AG08395 (cell line): Measurements from ENCODE around the gene PDZRN4.
"Not testable (repeated sequence)": the region's sequence is repeated elsewhere in the genome, so short reads cannot be mapped to it uniquely, and the experiment has no call there.

Experiments used
- DNase-seq: peaks from one replicate; pipeline ENCODE4 v3.0.0; 2012; ENCODE audit warnings: mixed read lengths, low spot score

Gene PDZRN4

DNA sequence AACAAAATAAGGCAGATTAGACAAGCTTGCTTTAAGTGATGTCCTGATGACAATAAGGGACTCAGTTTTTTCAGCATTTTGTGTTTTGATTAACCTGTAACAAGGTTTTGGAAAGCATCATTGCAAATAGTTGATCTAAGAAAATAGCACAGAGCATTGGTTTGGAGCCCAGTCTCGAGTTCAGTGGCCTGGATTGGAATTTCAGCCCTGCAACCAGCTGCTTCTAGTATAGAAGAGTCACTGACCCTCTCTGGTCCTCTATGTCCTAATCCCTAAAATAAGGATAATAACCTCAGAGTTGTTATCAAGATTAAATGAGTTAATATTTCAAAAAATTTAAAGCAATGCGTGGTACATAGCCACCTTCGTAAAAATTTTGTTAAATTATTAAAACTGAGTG, 25.5 kb downstream of the PDZRN4 start:
- no peak for DNase-seq

DNA sequence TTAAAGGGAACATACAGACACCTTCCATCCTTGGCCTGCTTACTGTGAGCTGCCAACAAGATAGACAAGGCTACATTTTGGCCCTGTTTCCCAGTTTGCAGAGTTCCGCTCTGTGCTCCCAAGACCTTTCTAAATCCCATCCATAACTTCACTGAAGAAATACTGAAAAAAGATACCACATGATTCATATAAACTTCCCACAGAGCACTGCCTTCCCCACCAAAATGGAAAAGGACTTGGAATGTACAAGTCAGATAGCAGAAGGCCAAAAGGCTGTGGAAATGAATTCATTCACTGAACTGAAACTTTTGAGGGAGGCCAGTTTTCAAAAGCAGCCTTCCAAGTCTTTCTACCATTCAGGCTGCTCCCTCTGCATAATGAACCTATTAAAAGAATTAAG, 29.6 kb downstream of the PDZRN4 start:
- DNase-seq, result no peak

- DNase-seq, result no peak
These were observed 32.8 kb downstream of the PDZRN4 start for GRCh38 chr12:41220931-41221330.

- DNase-seq, result no peak
These were observed 33.4 kb downstream of the PDZRN4 start for GRCh38 chr12:41221491-41221890.

DNA sequence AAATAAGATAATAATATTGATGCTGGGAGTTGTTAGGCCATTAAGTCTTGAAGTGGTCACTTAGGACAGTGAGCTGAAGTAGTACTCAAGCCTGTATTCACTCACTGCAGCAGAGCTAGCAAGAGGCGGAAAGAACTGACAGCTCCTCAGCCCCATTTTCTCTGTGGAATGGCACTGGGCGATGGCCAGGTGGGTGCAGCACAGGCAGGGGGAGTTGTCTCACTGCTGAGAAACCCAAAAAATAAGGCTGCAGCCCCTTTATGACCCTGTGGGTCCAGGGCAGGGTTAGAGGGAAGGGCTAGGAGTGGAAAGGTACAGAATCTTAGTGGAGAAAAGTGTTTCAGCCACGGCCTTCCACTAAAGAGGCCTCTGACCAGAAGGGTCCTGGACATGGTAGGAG, 35.5 kb downstream of the PDZRN4 start:
- no peak for DNase-seq

- no peak for DNase-seq
These were observed 35.9 kb downstream of the PDZRN4 start for GRCh38 chr12:41224066-41224465.

DNA sequence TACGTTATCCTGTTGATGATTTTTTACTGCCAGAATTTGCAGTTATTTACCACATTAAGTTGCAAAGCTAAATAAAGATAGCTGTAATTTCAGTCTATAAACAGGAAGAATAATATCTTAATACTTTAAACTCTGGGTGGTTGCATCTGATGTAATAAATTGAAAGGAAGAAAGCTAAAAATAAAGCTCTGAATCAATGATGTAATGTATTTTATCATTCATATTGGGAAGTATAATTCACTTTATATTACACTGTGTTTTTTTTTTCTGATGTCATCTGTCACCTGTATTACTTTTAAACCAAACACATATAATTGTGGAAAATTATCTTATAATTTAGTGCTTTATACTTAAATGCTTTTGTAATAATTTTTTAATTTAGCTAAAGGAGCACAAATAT, 37.1 kb downstream of the PDZRN4 start:
- DNase-seq, result no peak

GRCh38 chr12:41228066-41228820, 40.1 kb downstream of the PDZRN4 start:
- no peak for DNase-seq

- no peak for DNase-seq
These were observed 42.6 kb downstream of the PDZRN4 start for GRCh38 chr12:41230756-41231155.

DNA sequence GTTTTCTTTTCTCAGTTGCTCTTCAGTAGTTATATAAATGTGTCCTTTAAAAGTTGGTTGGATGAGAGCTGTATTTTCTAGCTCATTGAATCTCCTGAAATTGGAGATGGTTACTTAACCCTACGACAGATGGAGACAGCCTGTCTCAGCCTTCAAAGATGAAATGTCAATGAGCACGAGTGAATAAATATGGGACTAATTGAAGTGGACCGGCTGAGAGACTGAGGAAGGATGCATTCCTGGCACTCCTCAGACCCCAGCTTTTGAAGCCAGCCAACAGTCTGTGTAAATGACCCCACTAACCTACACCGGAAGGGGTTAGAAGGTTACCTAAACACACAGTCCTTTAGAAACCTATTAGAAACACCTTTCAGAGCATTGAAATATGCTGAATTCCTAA, 46.6 kb downstream of the PDZRN4 start:
- no peak for DNase-seq

DNA sequence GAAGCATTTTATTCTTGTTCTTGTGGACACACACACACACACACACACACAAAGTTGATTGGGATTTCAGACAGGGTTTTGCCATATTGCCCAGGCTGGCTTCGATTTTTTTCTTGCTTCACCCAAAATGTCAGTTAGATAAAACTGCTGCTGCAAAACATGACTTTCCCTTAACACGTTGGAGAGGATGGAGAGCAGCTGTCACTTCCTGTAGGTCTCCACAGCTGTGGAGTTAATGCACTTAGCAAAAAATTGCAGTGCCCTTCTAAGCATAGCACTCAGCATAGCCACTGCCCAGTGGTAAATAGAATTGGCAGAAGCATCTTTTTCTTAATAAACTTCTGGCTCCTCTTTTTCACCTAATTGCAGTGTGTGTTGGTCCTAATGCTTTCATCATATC, 54.5 kb downstream of the PDZRN4 start:
- no peak for DNase-seq

DNA sequence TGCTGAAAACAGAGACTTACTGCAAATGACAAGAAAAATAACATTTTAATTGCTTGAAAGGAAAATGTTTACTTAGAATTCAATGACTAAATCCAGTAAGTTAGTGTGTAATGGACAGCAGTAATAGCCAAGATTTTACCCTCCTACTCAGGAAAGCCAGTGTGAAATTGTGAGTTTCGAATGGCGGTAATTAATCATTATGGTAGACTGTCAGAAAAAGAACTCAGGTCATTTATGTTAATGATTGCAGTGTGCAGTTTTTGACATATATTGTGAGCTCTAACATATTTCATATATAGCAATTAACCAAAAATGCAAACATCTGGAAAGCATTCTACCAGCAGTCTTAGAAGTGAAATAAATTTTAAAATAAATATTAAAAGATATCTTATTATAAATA, 60.3 kb downstream of the PDZRN4 start:
- DNase-seq, result no peak

- no peak for DNase-seq
These were observed 62.6 kb downstream of the PDZRN4 start for GRCh38 chr12:41250748-41251147.

DNA sequence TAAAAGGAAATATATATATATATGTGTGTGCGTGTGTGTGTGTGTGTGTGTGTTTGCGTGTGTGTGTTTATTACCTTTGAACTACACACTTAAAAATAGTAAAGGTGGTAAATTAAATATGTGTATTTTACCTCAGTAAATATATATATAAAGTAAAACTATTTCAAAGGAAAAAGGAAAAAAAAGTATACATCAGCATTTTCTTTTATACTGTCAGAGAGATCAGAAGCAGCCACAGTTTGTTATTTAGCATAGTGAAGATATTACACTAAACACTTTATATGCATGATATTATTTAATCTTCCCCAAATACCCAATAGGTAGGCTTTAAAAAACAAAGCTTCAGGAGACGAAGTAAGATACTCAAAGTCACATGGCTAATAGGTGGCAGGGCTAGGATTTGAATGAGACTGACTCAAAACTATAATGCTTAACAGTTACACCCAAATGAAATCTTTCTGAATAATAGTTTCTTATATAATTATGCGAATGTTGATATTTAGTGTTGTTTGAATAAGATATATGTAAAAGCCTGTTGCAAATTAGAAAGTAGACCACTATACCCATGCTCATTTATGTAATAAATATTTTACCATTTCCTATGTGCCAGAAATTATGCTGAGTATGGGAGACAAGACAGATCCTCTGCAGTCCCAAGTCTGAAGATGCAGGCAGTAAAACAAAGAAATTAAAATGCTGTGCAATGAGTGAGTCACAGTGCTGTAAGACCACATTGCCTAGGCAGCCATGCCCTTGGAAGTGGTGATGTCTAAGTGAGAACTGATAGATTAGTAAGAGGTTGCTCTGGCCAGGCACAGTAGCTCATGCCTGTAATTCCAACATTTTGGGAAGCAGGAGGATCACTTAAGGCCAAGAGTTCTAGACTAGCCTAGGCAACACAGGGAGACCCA, 66.1 kb downstream of the PDZRN4 start:
- no peak for DNase-seq

GRCh38 chr12:41263196-41263595, 75.1 kb downstream of the PDZRN4 start:
- DNase-seq, result not testable (repeated sequence)

DNA sequence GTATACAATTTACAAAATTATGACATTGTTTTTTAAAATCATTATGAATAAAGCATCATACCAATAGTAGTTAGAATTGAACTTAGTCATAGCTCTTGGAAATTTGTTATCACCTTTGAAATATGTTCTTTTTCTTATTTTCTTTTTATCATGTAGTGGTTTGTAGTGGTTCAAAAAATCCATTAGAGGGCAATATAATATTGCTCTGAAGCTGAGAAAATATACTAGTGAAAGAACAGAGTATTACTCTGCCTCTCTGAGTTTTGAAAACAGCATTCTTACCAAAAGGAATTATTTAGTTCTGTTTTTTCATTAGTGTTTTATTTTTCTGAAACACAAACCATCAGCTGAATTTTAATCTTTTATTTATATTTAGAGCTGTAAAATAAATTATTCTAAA, 76.2 kb downstream of the PDZRN4 start:
- no peak for DNase-seq

DNA sequence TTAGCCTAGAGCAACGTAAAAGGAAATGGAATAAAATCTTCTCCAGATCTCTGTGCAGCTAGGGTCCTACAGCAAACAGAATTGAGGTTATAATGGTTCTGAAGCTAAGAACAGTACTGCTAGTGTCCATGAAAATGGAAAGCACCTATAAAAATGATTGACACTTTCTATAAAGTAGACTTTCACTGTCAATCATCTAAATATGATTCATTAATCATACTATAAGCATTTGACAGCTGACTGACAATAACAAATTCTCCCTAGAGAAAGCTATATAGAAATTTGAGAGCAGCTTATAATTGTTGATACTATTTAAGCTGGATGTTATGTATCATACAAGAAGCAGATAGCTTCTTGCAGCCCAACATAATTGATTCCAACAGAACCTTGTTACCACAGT, 80.9 kb downstream of the PDZRN4 start:
- DNase-seq, result no peak

DNA sequence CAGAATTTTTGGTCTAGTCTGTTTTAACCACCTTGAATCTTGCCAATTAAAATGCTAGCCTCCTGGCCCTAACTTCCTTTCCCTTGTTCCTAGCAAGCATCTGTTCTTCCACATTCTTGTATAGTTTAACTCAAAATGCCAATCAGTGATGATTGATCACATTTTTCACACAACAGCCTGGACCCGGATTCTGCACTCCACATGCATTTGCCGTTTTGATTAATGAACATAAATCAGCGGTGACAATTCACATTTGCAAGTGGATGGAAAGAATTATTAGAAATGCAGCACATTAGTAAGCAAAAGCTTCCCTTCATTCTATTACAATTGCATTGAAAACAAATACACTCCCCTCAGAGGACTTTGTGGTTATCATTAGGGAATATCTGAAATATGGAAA, 83.4 kb downstream of the PDZRN4 start:
- DNase-seq, result no peak

DNA sequence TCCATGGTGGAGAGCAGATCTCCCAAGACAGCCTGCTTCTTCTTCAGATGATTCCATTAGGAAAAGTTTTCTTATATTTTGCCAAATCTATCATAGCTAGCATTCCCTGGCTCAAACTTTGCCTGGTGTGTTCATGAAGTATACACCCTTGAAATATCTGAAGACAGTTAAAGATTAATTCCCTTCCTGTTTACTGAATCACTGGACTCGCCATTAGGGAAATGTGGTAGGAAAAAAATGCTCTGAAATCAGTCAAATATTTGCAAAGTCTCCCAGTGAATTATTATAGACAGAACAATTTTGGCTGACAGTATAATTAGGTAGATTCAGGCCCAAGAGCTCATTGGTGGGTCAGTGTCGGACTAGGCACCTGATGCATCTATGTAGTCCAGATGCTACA, 86.5 kb downstream of the PDZRN4 start:
- DNase-seq, result no peak

- DNase-seq, result peak; percentile 57
These were observed 89.2 kb downstream of the PDZRN4 start for GRCh38 chr12:41277100-41277945.

- DNase-seq, result no peak
These were observed 89.8 kb downstream of the PDZRN4 start for GRCh38 chr12:41277946-41278267.

DNA sequence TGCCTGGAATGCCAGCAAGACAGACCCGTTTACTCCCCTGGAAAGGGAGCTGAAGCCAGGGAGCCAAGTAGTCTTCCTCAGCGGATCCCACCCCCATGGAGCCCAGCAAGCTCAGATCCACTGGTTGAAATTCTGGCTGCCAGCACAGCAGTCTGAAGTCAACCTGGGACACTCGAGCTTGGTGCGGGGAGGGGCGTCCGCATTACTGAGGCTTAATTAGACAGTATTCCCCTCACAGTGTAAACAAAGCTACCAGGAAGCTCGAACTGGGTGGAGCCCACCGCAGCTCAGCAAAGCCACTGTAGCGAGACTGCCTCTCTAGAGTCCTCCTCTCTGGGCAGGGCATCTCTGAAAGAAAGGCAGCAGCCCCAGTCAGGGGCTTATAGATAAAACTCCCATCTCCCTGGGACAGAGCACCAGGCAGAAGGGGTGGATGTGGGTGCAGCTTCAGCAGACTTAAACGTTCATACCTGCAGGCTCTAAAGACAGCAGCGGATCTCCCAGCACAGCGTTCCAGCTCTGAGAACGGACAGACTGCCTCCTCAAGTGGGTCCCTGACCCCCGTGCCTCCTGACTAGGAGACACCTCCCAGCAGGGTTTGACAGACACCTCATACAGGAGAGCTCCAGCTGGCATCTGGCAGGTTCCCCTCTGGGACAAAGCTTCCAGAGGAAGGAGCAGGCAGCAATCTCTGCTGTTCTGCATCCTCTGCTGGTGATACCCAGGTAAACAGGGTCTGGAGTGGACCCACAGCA, 92.4 kb downstream of the PDZRN4 start:
- DNase-seq, result not testable (repeated sequence)
